Activated CD4-positive, CD25-positive, alpha-beta regulatory T cell treated with anti-CD3 and anti-CD28 coated beads, Interleukin-2, amount 50 U/mL, for 72 hours (primary cell): ENCODE data around the gene ANXA6.
A peak's percentile ranks its signal among the peaks of the same experiment; 100 is the strongest.

Experiments
- DNase-seq: peaks from one replicate; pipeline ENCODE4 v3.0.0; 2021

The ANXA6 gene

DNA sequence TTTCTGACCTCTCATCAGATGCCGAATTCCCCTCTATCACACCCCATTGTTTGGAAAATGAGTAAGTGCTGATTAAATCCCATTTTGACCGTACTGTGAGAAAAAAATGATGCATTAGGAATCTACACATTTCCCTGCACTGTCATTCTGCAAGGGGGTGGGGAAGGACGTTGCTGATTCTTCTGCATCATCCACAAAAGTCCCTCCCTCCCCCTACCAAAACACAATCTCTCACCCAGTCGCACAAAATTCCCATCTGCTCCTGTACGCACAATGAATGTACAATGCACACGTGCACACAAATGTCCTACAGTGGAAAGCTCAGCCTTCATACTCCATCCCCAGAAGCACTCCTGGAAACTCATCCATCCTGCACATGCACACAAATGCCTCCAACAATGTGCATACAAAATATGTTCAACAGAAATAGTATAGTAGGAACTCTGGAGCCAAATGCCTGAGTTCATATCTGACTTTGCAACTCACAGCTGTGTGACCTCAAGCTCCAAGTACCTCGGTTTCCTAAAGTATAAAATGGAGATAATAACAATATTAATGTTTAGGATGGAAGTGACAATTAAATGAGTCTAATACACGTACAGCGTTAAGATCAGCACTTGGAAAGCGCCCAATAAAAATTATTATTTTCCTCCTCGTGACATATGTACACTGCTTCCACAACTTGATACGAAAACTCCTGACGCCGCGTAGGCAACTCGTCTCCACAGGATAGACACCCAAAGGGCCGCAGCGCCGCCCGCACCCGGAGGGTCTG, 77.6 kb downstream of the ANXA6 start:
- DNase-seq = no peak

DNA sequence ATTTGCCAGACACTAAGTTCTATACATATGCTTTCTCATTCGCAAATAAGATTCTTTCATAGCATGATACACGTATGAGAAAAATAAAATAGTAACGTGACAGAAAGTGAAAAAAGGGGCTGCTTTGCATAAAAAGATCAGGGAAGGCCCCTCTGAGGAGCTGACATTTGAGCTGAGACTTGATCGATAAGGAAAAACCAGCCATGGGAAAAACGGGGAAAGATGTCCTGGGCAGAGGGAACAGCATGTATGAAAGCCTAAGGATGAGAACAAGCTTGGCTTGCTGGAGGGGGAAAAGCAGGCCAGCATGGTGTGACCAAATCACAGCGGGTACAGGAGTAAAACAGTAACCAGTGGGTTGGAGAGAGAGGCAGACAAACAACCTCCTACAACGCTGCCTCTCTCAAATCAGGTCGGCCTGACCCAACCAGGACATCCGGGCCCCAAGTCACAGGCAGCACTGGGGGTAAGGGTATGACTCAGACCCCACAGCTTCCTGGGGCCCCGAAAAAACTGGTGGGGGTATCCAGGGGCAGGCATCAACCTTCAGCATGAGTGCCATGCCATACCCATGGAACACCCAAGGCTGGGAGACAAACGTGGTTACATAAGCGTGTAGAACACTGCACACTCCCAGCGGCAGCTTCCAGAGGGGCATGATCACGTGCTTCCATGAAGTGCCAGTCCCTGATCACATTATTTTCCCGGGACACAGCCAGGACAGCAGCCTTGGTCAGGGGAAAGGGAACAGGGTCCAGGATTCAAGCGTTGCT, 78.9 kb downstream of the ANXA6 start:
- DNase-seq = peak; percentile 70

DNA sequence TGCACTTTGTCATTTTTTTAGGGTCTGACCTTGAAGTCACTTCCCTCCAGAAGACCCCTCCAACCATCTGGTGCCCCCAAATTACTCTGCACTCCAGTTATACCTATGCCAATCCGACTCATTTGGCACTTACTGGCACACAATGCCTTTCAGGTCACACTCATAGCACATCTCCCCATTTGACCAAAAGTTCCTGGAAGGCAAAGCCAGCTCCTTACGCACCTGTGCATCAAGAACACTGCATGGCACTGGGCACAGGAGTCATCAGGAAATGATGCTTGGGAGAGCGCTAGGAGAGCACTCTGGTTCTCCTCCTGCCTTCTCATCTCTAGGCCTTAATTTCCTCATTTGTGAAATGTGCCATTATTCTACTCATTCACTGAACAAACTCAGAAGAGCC, 79.6 kb downstream of the ANXA6 start:
- no peak for DNase-seq

DNA sequence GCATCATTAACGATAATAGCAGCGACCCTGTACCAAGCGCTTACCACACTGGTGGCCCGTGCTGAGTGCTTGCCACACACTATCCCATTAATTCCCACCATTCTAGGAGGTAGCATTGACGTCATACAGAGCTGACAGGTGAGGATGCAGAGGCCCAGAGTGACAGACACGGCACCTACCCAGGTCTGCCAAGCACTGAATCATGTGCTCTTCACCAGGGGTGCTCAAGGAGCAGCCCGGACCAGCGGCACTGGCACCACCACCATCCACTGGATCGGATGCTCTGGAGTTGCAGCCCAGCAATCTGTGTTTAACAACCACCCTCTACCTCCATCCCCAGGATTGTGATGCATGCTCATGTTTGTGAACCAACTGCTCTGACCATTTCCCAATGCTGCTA, 80.2 kb downstream of the ANXA6 start:
- DNase-seq = no peak

DNA sequence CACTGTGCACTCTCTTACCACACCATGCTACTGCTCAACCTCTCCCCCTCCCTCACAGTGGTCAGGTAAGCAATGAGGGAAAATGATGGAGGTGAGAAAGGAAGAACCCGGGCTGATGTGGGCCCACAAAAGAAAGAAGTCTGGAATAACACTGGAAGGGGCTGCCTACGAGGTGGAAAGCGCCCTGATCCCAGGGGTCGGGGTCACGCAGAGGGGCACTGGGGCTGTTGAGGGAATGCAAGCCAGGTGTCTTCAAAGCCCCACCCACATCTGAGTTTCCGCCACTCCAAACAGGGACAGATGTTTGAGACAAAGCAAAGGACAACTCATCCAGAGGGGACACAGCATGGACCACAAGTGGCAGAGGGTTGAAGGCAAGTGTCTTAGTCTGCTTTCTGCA, 81.0 kb downstream of the ANXA6 start:
- DNase-seq = no peak

DNA sequence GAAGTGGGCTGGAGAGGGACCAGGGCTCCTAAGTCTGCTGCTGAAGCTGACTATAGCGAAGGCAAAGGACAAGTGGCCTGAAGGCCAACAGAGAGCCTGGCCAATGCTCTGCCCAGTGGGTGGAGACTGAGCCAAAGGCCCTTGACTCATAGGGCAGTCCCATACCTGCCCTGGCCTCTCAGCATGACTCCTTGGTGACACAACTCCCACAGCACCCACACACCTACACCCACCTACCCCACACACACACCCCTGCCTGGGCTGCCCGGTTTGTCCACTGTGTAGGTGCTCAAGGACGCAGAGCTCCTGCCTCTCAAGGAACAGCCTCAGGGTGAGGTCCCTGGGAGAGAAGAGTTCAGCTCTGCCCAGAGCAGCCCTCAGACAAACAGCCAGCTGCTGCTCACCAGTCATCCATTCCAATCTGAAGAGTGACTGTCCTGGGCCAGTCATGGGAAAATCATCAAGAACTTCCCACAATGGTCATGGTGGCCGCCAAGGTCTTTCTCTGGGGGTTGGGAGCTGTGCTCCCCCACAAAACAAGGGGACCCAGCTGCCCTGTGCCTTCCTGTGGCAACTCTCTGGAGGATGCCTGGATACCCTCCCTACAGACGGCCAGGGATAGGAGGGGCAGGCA, 81.8 kb downstream of the ANXA6 start:
- peak; percentile 51 for DNase-seq

DNA sequence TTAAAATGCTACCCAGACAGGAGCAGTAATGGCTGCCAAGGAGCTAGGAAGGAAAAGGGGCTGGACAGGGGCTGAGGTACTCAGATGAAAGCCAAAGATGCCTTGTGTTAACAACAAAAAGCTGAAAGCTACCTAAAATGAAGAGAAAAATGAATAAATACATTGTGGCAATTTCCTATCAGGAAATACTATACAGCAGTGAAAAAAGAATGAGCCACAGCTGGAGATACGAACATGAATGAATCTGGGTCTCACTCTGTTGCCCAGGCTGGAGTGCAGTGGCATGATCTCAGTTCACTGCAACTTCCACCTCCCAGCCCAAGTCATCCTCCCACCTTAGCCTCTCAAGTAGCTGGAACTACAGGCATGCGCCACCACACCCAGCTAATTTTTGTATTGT, 83.0 kb downstream of the ANXA6 start:
- DNase-seq = no peak

DNA sequence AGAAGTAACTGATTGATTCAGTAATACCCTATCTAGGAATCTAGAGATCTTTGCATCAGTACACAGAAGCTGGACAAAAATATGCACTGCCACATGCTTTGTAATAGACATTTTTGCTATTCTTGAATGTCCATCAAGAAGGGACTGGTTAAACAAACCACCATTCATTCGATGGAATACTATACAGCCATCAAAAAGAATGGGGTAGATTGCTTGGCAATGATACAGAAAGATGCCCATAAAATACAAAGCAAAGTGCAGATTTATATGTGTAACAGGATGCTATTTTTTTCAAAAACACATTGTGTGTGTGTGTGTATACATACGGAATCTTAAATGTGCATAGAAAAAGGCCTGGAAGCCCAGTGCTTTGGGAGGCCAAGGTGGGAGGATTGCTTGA, 84.3 kb downstream of the ANXA6 start:
- DNase-seq = no peak

DNA sequence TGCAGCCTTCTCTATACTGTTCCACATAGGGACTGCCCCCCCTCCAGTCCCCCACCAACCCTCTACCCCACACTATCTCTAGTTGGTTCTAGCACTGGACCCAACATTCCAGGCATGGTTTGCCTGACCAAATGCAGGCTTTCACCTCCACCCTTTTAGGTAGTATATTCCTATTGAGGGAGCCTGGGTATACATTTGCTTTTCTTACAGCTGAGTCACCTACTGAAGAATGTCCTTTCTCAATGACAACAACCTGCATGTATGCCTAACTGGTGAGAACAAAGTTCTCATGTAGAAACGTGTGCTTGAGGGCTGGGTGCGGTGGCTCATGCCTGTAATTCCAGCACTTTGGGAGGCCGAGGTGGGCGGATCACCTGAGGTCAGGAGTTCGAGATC, 85.0 kb downstream of the ANXA6 start:
- DNase-seq = no peak

DNA sequence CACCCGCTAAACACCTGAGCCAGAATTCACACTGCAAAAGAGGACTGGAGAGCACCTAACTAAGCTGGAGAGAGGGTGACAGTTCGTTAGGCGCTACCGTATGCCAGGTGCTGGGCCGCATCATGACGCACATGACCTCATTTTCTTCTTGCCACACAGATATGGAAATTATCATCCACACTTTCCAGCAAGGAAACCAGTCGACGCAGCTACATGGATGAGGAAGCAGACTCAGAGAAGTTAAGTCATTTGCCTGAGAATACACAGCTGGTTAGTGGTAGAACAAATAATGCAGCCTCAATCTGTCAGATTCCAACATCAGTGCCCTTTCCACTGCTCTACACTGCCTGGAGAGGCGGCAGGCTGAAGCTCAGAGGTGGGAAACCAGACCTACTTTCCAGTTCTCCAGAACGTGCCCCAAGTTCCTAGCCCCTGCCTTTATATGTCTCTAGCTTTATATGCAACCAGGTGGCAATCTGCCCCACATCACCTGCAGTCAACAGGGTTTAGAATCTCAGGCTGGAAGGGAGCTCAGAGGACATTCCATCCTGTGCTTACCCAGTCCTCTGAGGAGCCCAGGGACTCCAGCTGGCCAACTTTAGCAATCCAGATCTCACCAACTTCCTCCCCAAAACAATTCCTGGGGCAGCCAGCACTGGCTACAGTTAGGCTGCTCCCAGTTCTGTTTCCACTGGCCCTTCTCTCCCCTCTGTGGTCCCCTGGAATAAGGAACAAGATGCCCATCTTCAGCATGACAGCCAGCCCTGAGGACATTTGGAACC, 85.5 kb downstream of the ANXA6 start:
- no peak for DNase-seq

DNA sequence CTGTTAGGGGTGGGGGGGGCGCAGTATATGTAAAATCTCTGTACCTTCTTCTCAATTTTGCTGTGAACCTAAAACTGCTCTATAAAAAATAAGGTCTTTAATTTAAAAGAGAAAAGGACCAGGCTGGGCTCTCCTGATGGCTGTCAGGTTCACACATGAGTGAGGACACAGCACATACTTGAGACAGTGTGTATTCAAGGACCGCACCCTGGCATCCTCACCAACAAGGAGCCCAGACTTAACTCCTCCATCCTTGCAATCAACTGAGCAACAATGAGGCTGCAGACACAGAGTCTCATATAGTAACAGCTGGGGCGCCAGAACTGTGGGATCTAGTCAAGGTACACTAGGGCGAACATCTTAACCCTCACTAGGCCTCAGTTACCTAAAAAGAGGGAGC, 86.6 kb downstream of the ANXA6 start:
- DNase-seq = no peak

DNA sequence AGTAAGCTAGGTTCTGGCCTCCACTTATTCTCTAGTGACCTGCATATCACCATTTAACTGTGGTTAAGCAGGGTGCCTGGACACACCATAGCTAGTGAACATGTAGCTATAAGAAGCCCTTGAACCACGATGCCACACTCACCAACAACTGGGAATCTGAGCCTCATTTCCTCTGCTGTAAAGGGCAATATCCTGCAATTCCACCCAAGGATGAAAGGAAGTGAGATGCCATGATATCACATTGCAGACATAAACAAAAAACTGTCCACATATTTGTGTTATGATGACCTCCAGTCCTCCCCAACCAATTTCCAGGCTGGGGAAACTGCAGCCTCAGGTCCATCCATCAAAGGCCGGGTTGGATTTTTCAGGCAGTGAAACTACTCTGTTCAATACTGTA, 87.1 kb downstream of the ANXA6 start:
- no peak for DNase-seq

DNA sequence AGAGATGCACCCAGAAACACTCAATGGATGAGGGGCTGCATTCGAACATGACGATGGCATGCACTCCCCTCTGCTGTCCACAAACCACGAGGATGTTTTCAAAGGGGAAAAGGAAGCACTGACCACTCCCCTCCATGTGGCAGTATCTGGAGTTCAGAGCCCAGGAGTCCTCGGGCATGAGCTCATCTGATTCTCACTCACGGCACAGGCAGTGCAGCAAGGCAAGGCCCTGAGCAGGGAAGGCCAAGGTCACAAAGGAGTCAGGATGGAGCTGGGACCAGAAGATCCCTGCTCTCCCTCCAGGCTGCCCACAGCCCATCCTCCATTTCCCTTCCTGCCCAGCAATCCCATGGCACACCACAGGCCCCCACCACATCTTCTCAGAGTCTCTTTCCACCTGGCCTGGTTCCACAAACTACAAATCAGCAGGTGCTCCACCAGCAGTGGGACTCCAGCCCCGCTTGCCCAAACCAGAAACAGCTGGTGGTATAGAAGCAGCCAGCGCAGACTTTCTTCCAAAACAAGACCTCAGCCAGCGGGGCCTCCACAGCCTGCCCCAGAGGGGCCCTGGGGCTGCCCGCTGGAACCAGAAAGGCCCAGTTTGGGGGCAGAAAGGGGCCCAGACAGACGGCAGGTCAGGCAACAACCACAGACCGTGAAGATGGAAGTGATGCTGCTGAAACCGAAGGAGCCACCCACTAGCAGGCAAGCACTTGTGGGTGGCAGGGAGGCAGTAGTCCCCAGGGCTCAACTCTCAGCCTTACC, 89.0 kb downstream of the ANXA6 start:
- DNase-seq = no peak

DNA sequence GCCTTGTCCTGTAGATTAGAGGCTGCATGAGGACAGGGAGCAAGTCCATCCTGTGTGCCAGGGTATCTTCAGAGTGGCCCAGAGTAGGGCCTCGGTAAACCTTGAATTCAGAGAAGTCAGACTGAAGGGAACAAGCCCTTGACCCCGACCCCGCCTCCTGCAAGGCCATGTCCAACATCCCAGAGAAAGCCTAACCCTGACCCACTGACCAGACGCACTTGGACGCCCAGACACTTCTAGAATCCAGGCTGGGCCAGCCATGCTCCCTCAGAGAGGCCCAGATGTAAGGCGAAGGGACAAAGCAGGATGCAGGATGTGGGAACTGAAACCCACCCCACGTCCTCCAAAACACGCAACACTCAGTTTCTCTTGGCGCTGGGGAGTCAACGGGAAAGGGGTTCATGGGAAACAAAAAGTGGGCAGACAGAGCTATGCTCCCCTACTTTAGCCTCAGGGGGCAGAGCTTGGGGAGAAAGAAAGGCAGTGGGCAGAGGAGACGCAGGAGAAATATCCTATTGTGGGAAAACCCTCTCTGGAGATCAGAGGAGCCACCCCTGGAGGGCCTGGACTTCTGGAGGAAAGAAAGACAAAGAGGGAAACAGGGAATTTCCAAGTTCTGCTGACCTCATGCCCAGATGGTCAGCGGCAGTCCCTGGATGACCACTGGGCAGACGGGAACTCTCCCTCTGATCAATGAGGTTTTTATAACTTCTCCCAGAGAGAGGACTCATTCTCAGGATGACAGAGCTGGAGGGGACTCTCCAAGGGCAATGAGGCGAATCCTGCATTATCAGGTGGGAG, 89.7 kb downstream of the ANXA6 start:
- no peak for DNase-seq

DNA sequence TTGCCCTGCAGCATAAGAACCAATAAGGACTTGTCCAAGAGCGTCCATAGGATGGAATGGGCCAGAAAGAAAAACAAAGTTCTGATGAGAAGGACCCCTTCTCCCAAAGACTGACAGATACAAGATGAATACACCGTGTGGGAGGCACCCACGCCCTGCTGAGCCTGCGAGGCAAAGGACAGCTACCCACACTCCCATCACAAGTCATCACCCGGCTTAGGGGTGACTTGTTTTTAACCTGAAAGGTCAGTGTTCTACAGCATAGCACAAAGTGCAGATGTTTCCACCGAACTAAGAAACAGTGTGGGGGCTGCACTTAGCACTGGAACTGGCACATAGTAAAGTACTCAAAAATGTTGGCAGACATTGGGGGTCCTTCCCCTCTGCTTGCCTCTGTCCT, 90.7 kb downstream of the ANXA6 start:
- DNase-seq = no peak

DNA sequence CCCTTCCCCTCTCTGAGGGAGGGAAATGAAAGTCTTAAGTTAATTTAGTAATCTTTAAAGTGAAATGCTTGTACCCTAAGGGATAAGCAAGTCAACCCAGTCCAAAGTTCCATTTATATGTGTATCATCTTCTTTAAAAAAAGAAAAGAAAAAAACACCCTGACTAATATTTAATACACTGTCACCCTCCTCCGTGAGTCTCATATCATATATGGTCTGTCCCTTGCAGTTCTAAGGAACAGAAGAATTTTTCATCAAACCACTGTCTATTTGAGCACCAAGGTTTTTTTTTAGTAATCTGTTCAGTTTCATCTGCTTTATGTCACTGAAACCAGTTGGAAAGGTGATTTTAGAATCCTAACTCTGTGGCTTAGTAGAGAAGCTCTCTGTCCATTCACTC, 92.0 kb downstream of the ANXA6 start:
- no peak for DNase-seq

DNA sequence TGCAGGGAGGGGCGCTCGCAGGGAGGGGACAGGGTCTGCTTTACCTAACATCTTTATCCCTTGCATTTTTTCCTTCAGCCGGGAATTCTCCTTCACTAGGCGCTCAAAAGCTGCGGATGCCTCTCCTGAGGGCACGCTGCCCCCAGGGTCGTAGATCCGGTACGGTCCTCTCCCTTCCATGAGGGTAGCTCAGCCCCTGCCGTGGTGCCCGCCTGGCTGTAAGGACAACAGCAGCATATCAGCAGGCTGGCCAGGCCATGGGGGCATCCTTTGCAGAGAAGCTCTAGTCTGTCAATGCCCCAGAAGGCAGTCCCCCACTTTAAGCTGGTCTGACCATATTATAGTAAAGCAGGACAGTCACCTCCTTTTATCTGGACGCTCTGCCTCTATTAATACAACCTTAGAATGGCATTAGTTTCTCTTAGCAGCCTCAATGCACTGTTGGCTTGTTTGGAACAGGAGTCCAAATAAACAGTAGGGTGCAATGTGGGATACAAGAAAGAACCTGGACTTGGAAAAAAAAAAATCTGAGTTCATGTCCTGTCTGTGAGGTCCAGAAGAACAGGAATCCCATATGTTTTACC, 92.6 kb downstream of the ANXA6 start:
- DNase-seq = no peak

DNA sequence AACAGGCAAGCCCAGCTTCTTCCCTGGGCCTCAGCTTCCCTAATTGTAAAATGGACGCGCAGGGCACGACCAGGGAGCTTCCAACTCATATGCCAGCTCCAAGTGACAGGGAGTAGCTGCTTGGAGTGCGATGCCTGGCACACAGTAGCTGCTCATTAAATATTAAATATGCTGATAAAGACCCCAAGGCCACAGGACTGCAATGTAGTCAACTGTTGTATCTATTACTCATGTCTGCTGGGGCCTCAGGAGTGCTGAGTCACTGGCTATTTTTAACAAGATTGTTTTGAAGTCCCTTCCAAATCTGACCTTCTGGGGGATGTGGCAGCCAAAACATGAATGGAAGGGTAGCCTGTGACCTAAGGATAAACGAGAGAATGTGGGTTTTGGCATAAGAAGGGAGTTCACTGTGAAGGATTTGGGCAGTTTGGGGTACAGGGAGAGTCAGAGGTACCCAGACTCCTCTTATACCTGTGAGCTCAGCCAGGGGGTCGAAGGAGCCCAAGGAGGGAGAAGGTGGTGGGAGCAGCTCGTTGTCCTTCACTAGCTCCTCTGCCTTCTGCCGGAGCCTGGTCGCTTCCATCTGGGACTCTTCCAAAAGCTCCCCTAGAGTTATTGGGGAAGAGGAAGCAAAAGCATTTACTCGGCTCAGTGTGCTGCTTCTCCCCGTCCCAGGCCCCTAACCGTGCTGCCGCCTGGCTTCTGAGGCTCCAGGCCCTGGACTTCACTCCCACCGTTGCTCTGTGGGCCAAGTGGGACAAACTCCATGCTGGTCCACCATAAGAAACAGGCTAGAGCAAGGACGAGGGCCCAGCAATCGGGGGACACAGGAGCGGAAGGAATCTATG, 94.2 kb downstream of the ANXA6 start:
- DNase-seq = no peak

DNA sequence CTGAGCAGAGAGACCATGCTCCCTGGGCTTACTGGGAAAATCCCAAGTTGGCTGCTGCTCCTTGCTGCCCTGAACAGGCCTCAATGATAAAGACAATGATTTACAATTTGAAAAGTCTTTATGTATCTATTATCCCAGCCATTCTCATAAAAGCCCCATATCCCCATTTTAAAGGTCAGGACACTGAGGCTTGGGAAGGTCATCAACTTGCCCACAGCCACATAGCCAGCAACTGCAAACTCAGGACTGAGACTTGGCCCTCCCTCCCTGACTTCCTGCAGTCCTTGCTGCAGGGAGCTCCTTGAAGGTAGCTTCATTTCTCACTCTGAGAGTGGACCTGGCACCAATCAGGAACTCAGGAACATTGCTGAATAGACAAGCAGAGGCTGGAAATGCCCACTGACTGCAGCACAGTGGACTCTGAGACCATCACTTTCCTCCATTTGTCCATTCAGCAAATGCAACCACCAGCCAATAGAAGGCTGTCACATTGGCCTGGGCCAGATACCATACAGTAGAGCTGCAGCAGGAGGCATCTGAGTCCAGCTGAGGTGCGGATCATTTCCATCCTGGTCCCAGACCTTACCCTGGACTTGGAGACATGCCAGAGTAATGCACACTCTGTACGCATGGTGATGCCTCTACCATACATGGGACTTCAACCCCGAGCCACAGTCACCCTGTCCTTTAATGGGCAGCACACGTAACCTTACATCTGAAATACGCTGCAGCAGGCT, 95.0 kb downstream of the ANXA6 start:
- no peak for DNase-seq

DNA sequence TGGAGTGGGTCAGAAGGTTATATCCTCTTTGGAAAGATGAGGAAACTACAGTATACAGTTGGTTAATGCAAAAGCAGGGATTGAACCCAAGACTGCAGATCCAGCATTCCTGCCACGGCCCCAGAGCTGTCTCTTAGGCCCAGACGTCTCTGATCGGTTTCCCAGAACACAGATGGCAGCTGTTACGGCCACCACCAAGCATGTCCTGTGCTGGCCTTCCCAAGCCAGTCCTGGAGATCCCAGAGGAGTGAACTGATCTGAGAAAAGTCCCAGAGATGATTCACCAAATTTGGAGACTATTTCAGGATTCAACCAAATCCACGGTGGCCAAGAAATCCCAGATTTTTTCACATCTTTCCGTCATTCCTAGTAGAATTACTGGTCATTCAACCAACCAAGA, 96.8 kb downstream of the ANXA6 start:
- DNase-seq = no peak
